HepG2 (cell line): ENCODE data around the gene SLC16A7. TPM values are rescaled to one million over a fixed set of nuclear protein-coding genes. Genes with fewer than 3 reads are reported as not detected.

ENCODE experiments used
- ATAC-seq: fragments of 200-7000 bp; cut with Tn5 transposase; 3 replicates; pipeline ENCODE4 v1.9.1; 2020; ENCODE audit warnings: mild to moderate bottlenecking, moderate library complexity
- BruUV-seq: library from RNA; stranded (reverse); fragments of 400-500 nt; replicated peaks from 2 replicates; lab custom pipeline; 2021; lab: Mats Ljungman, UMichigan
- CTCF ChIA-PET: fragments of 300-600 bp; formaldehyde crosslinking; extraction: SDS; loops from one replicate; lab custom pipeline; 2021; ENCODE audit warnings: low total read pairs, inconsistent platforms, low intra/inter-chr PET ratio; lab: Yijun Ruan, JAX
- POLR2A ChIA-PET: fragments of 350-600 bp; sonication (Branson Sonifier 250); formaldehyde crosslinking; loops from one replicate; lab custom pipeline; 2020; ENCODE audit warnings: antibody characterized with exemption, inconsistent platforms; lab: Yijun Ruan, JAX
- DNase-seq: peaks from one replicate; pipeline ENCODE4 v3.0.0-alpha.2; 2015; ENCODE audit warnings: low spot score
- FAIRE-seq: peaks from 3 replicates; lab custom pipeline; 2011; peaks lifted over from hg19 to GRCh38; lab: Jason Lieb, UNC
- H2AFZ ChIP-seq: one replicate; pipeline ENCODE4 v1.6.1; 2011; ENCODE audit warnings: low read length, inconsistent platforms
- H3K27ac ChIP-seq: fragments of 300-600 bp; 3 replicates; pipeline ENCODE4 v1.8.0; 2011; ENCODE audit warnings: mixed run types, mild to moderate bottlenecking, mixed read lengths, low read length, inconsistent platforms; ENCODE audit not compliant: insufficient read depth; ENCODE audit errors: extremely low read length
- H3K27me3 ChIP-seq, 2 experiments: fragments of 200-600 bp in 1 of 2; 2 replicates in 1 of 2; 3 replicates in 1 of 2; pipeline versions ENCODE4 v1.6.0 to v1.8.0; 2011; ENCODE audit warnings: low read length in 2 of 2, mild to moderate bottlenecking in 2 of 2, moderate library complexity in 2 of 2, inconsistent platforms in 1 of 2; ENCODE audit not compliant: insufficient read depth in 2 of 2, control insufficient read depth in 1 of 2
- H3K36me3 ChIP-seq, 2 experiments: fragments of 200-600 bp in 1 of 2; replicated peaks in 1 of 2; 2 replicates in 1 of 2; 3 replicates in 1 of 2; pipeline versions ENCODE4 v1.5.1 to v1.8.0; 2011; ENCODE audit warnings: low read length in 2 of 2, inconsistent platforms in 1 of 2; ENCODE audit not compliant: insufficient read depth in 2 of 2, control insufficient read depth in 1 of 2
- H3K4me1 ChIP-seq: 2 replicates; pipeline ENCODE4 v1.5.1; 2012; ENCODE audit warnings: low read length, inconsistent platforms; ENCODE audit not compliant: insufficient read depth
- H3K4me2 ChIP-seq: 2 replicates; pipeline ENCODE4 v1.6.0; 2011; ENCODE audit warnings: low read depth, low read length, inconsistent platforms
- H3K4me3 ChIP-seq, 3 experiments: fragments of 200-600 bp in 1 of 3; sonication (generic), shearing (Covaris generic) in 1 of 3; replicated peaks in 1 of 3; 2 replicates each; pipeline ENCODE4 v1.5.1; 2011 to 2016; ENCODE audit warnings: low read length in 3 of 3, inconsistent platforms in 2 of 3, low read depth in 2 of 3, mild to moderate bottlenecking in 2 of 3, control low read depth in 1 of 3, mixed read lengths in 1 of 3; ENCODE audit not compliant: insufficient read depth in 1 of 3
- H3K79me2 ChIP-seq: one replicate; pipeline ENCODE4 v1.6.1; 2011; ENCODE audit warnings: low read length, inconsistent platforms; ENCODE audit not compliant: insufficient read depth
- H3K9ac ChIP-seq: 2 replicates; pipeline ENCODE4 v1.6.0; 2011; ENCODE audit warnings: mild to moderate bottlenecking, low read depth, low read length, inconsistent platforms; ENCODE audit not compliant: insufficient read depth
- H3K9me3 ChIP-seq: 2 replicates; pipeline ENCODE4 v1.5.1; 2012; ENCODE audit warnings: mild to moderate bottlenecking, low read length
- H4K20me1 ChIP-seq: 2 replicates; pipeline ENCODE4 v1.6.0; 2011; ENCODE audit warnings: inconsistent platforms, mild to moderate bottlenecking, low read length, moderate library complexity; ENCODE audit not compliant: insufficient read depth
- CREB1 ChIP-seq, 2 experiments: fragments of 450-650 bp in 1 of 2; IDR thresholded peaks; 2 replicates each; pipeline ENCODE4 v1.6.1; 2016 to 2017; ENCODE audit warnings: control low read depth in 1 of 2, mild to moderate bottlenecking in 1 of 2, missing compliant biosample characterization in 1 of 2, missing genetic modification characterization in 1 of 2
- E2F2 ChIP-seq: sonication (generic); formaldehyde crosslinking; IDR thresholded peaks from 2 replicates; pipeline ENCODE4 v1.4.0; 2020; ENCODE audit warnings: missing genetic modification reagents, borderline replicate concordance
- ELF1 ChIP-seq: sonication (generic); formaldehyde crosslinking; IDR thresholded peaks from 2 replicates; pipeline ENCODE4 v1.4.0; 2020; ENCODE audit warnings: missing genetic modification reagents
- FOSL1 ChIP-seq: sonication (generic); formaldehyde crosslinking; IDR thresholded peaks from 2 replicates; pipeline ENCODE4 v1.9.0; 2021; ENCODE audit warnings: missing genetic modification reagents, borderline replicate concordance
- MAFF ChIP-seq: IDR thresholded peaks from 2 replicates; pipeline ENCODE4 v1.6.1; 2011; ENCODE audit warnings: low read depth, low read length, improper control_type of control experiment
- MAFK ChIP-seq, 2 experiments: IDR thresholded peaks in 1 of 2; conservative IDR thresholded peaks in 1 of 2; 2 replicates each; pipeline ENCODE4 v1.6.1; 2011; ENCODE audit warnings: improper control_type of control experiment in 2 of 2, low read length in 2 of 2
- MATR3 ChIP-seq: sonication (generic); formaldehyde crosslinking; IDR thresholded peaks from 2 replicates; pipeline ENCODE4 v1.4.0; 2020; ENCODE audit warnings: missing genetic modification reagents
- MLLT10 ChIP-seq: sonication (generic); formaldehyde crosslinking; IDR thresholded peaks from 2 replicates; pipeline ENCODE4 v1.4.0; 2020; ENCODE audit warnings: missing genetic modification reagents
- MXD1 ChIP-seq: sonication (generic); formaldehyde crosslinking; IDR thresholded peaks from 2 replicates; pipeline ENCODE4 v1.4.0; 2020; ENCODE audit warnings: mild to moderate bottlenecking, missing genetic modification reagents
- MXI1 ChIP-seq: IDR thresholded peaks from 3 replicates; pipeline ENCODE4 v1.6.1; 2012; ENCODE audit warnings: low read depth, low read length, inconsistent platforms, borderline replicate concordance
- MYPOP ChIP-seq: sonication (generic); formaldehyde crosslinking; IDR thresholded peaks from 2 replicates; pipeline ENCODE4 v1.8.1; 2023; ENCODE audit warnings: mild to moderate bottlenecking, moderate library complexity, missing genetic modification reagents
- NFE2L1 ChIP-seq: sonication (generic); formaldehyde crosslinking; IDR thresholded peaks from 2 replicates; pipeline ENCODE4 v1.4.0; 2020; ENCODE audit warnings: missing genetic modification reagents, mild to moderate bottlenecking, borderline replicate concordance
- RFX1 ChIP-seq: fragments of 450-650 bp; IDR thresholded peaks from 2 replicates; pipeline ENCODE4 v1.6.1; 2017
- TAF1 ChIP-seq: sonication (generic); formaldehyde crosslinking; IDR thresholded peaks from 2 replicates; pipeline ENCODE4 v1.4.0; 2020; ENCODE audit warnings: missing genetic modification reagents
- U2AF1 ChIP-seq: fragments of 200-400 bp; formaldehyde crosslinking; optimal IDR thresholded peaks from 2 replicates; pipeline ENCODE3; 2017; ENCODE audit warnings: mild to moderate bottlenecking, low read depth, low read length
- ZBTB43 ChIP-seq: sonication (generic); formaldehyde crosslinking; conservative IDR thresholded peaks from 2 replicates; pipeline ENCODE4 v1.4.0; 2020; ENCODE audit warnings: missing genetic modification reagents
- ZNF124 ChIP-seq: sonication (generic); formaldehyde crosslinking; IDR thresholded peaks from 2 replicates; pipeline ENCODE4 v1.4.0; 2020; ENCODE audit warnings: missing genetic modification reagents
- ZNF446 ChIP-seq: sonication (generic); formaldehyde crosslinking; IDR thresholded peaks from 2 replicates; pipeline ENCODE4 v1.5.0; 2020; ENCODE audit warnings: mild to moderate bottlenecking, missing genetic modification reagents
- ZNF597 ChIP-seq: sonication (generic); formaldehyde crosslinking; IDR thresholded peaks from 2 replicates; pipeline ENCODE4 v1.5.0; 2020; ENCODE audit warnings: missing genetic modification reagents
- ZNF607 ChIP-seq: sonication (generic); formaldehyde crosslinking; IDR thresholded peaks from 2 replicates; pipeline ENCODE4 v1.5.1; 2020; ENCODE audit warnings: missing genetic modification reagents, mild to moderate bottlenecking, borderline replicate concordance
- ZNF766 ChIP-seq: sonication (generic); formaldehyde crosslinking; IDR thresholded peaks from 2 replicates; pipeline ENCODE4 v1.5.0; 2020; ENCODE audit warnings: missing genetic modification reagents, borderline replicate concordance
- ZSCAN22 ChIP-seq: sonication (generic); formaldehyde crosslinking; IDR thresholded peaks from 2 replicates; pipeline ENCODE4 v1.4.0; 2020; ENCODE audit warnings: mild to moderate bottlenecking, missing genetic modification reagents
- WGBS: methylation state at CpG from one replicate; pipeline ENCODE4 v1.1.6; 2017; ENCODE audit warnings: low lambda C conversion rate; 5-methylcytosine and 5-hydroxymethylcytosine counted together
- in situ Hi-C: cut with HindIII; loops from 2 replicates; pipeline ENCODE4 v1.10.0; 2017; ENCODE audit warnings: low pct_unique_long_range_greater_than_20kb; ENCODE audit not compliant: extremely low pct_ligation_motif_present
- intact Hi-C: fragments of 100-400 bp; cut with micrococcal nuclease; formaldehyde crosslinking; loops from one replicate; pipeline ENCODE4 v1.10.0; 2022; ENCODE audit not compliant: unreplicated experiment
- polyA plus RNA-seq, 8 experiments: library from polyadenylated mRNA; depleted of rRNA in 3 of 8; stranded (reverse) in 7 of 8; unstranded in 1 of 8; fragments of >200 nt; fragmentation: Illumina TruSeq in 4 of 8; extraction: Trizol in 4 of 8; gene quantifications; 2 replicates each; pipeline versions ENCODE4 v1.2.1 to v1.2.3, GENCODE V29; 2011 to 2016; ENCODE audit warnings: low read depth in 4 of 8, missing spikeins in 1 of 8, mixed read lengths in 1 of 8; ENCODE audit not compliant: insufficient read depth in 1 of 8
- total RNA-seq, 5 experiments: library from RNA; depleted of rRNA; stranded (reverse); fragments of >200 nt; fragmentation: Illumina TruSeq; extraction: Trizol; gene quantifications; 2 replicates each; pipeline ENCODE4 v1.2.3, GENCODE V29; 2016; ENCODE audit warnings: low read depth in 1 of 5

Gene SLC16A7
- total and polyA plus RNA-seq, 2 of the 13 experiments (the other 11 are each of a cell fraction or from before 2014, with no cell fraction given): 1.3 to 1.6 TPM

GRCh38 chr12:59827767-59828166 lies 231.9 kb downstream of the SLC16A7 start:
- Histone ChIP-seq H3K4me2 (no peak overlapping the region), H3K4me1 (no peaks in the 10 kb centered on the region), H2AFZ (no peak overlapping the region), H4K20me1 (no peaks in the 10 kb centered on the region), H3K27ac (no peak overlapping the region), H3K9ac (no peak overlapping the region), H3K79me2 (no peaks in the 10 kb centered on the region), H3K27me3 (no peaks in the 10 kb centered on the region), H3K36me3 (no peaks in the 10 kb centered on the region), H3K4me3 (no peak overlapping the region), H3K9me3 (no peaks in the 10 kb centered on the region; the same call in 1 of the 2 replicates)
- TF ChIP-seq CREB1 (IDR thresholded peaks at IDR 0.05) (0 out of 2 replicates have a peak, but pooled peaks have one; percentile 8), CREB1 (CRISPR knock-in tag; IDR thresholded peaks at IDR 0.05) (no peak), ZNF607 (CRISPR knock-in tag) (no peak), ZNF446 (CRISPR knock-in tag) (no peak), NFE2L1 (no peak), RFX1 (no peak), MXD1 (CRISPR knock-in tag) (no peak), MATR3 (CRISPR knock-in tag) (no peak), ELF1 (CRISPR knock-in tag) (no peak), ZNF597 (CRISPR knock-in tag) (no peak), E2F2 (CRISPR knock-in tag) (no peak), ZBTB43 (CRISPR knock-in tag) (no peak), ZSCAN22 (CRISPR knock-in tag) (no peak), MXI1 (no peak), FOSL1 (no peak), ZNF124 (no peak), TAF1 (CRISPR knock-in tag) (no peak), U2AF1 (no peak), MAFK (conservative IDR thresholded peaks at IDR 0.05 in 1 of 2, IDR thresholded peaks at IDR 0.05 in 1 of 2; ENCODE audit: low read length in 2 of 2) (peak; percentile 77 to 89), MYPOP (CRISPR knock-in tag) (no peak), ZNF766 (CRISPR knock-in tag) (no peak), MLLT10 (no peak), MAFF (peak; percentile 84)
- 6% methylated on average over 3 of the region's 3 CpGs for WGBS
- no peak for DNase-seq
- CTCF ChIA-PET: no interaction called here
- ATAC-seq: no peak
- intact Hi-C loops: no loop called here
- BruUV-seq: no TSS peak
- in situ Hi-C loops: no loop called here
- POLR2A ChIA-PET: no interaction called here
- FAIRE-seq: no peak
